Keratinocyte (primary cell): ENCODE results near the gene FAM124A. TPM values are rescaled to one million over a fixed set of nuclear protein-coding genes. Genes with fewer than 3 reads are reported as not detected.

Experiments used
- DNase-seq: peaks from one replicate; pipeline ENCODE4 v3.0.0-alpha.2; 2011; ENCODE audit warnings: low read depth, missing footprints, low spot score
- FAIRE-seq: peaks from 2 replicates; lab custom pipeline; 2011; peaks lifted over from hg19 to GRCh38; lab: Jason Lieb, UNC
- H2AFZ ChIP-seq: 2 replicates; pipeline ENCODE4 v1.6.0; 2012; ENCODE audit warnings: low read length, control low read depth, inconsistent platforms; ENCODE audit not compliant: control insufficient read depth
- H3K27ac ChIP-seq: 2 replicates; pipeline ENCODE4 v1.5.1; 2011; ENCODE audit warnings: low read length; ENCODE audit not compliant: control insufficient read depth, insufficient read depth
- H3K27me3 ChIP-seq: 3 replicates; pipeline ENCODE4 v1.6.0; 2011; ENCODE audit warnings: low read length; ENCODE audit not compliant: control insufficient read depth, insufficient read depth; ENCODE audit errors: extremely low read depth
- H3K36me3 ChIP-seq, 2 experiments: 2 replicates in 1 of 2; 3 replicates in 1 of 2; pipeline ENCODE4 v1.5.1; 2011; ENCODE audit warnings: low read length in 2 of 2, mild to moderate bottlenecking in 1 of 2; ENCODE audit not compliant: control insufficient read depth in 2 of 2, insufficient read depth in 2 of 2; ENCODE audit errors: extremely low read depth in 1 of 2
- H3K4me1 ChIP-seq: 3 replicates; pipeline ENCODE4 v1.5.1; 2011; ENCODE audit warnings: low read length; ENCODE audit not compliant: control insufficient read depth, insufficient read depth; ENCODE audit errors: extremely low read depth
- H3K4me2 ChIP-seq: 3 replicates; pipeline ENCODE4 v1.6.0; 2011; ENCODE audit warnings: low read depth, low read length; ENCODE audit not compliant: control insufficient read depth, insufficient read depth; ENCODE audit errors: extremely low read depth
- H3K4me3 ChIP-seq, 3 experiments: fragments of 200-600 bp in 1 of 3; sonication (generic) in 1 of 3; 2 replicates in 2 of 3; 3 replicates in 1 of 3; pipeline ENCODE4 v1.5.1; 2011 to 2016; ENCODE audit warnings: low read length in 3 of 3, mild to moderate bottlenecking in 3 of 3, control low read depth in 2 of 3, inconsistent platforms in 1 of 3, low read depth in 1 of 3, mixed read lengths in 1 of 3, mixed run types in 1 of 3, moderate library complexity in 1 of 3; ENCODE audit not compliant: control insufficient read depth in 2 of 3, insufficient read depth in 2 of 3; ENCODE audit errors: extremely low read depth in 1 of 3
- H3K79me2 ChIP-seq: 2 replicates; pipeline ENCODE4 v1.6.0; 2012; ENCODE audit warnings: low read length; ENCODE audit not compliant: control insufficient read depth, insufficient read depth
- H3K9ac ChIP-seq: 3 replicates; pipeline ENCODE4 v1.6.0; 2011; ENCODE audit warnings: low read length; ENCODE audit not compliant: control insufficient read depth, insufficient read depth; ENCODE audit errors: extremely low read depth
- H3K9me1 ChIP-seq: 3 replicates; pipeline ENCODE4 v1.6.0; 2011; ENCODE audit warnings: low read length; ENCODE audit not compliant: control insufficient read depth, insufficient read depth; ENCODE audit errors: extremely low read depth
- H3K9me3 ChIP-seq: 2 replicates; pipeline ENCODE4 v1.5.1; 2012; ENCODE audit warnings: low read depth, low read length; ENCODE audit not compliant: control insufficient read depth
- H4K20me1 ChIP-seq: 3 replicates; pipeline ENCODE4 v1.6.0; 2011; ENCODE audit warnings: low read length; ENCODE audit not compliant: control insufficient read depth, insufficient read depth; ENCODE audit errors: extremely low read depth
- CTCF ChIP-seq, 3 experiments: IDR thresholded peaks in 1 of 3; conservative IDR thresholded peaks in 1 of 3; optimal IDR thresholded peaks in 1 of 3; 2 replicates in 2 of 3; 3 replicates in 1 of 3; pipeline versions ENCODE3 to v1.5.1; 2011; ENCODE audit warnings: low read length in 3 of 3, mild to moderate bottlenecking in 3 of 3, moderate library complexity in 2 of 3, control low read depth in 1 of 3, inconsistent platforms in 1 of 3; ENCODE audit not compliant: insufficient read depth in 2 of 3; ENCODE audit errors: extremely low read depth in 1 of 3
- EZH2 ChIP-seq: IDR thresholded peaks from one replicate; pipeline ENCODE4 v1.6.1; 2012; ENCODE audit warnings: inconsistent platforms, mild to moderate bottlenecking, low read length, moderate library complexity
- dilution Hi-C: fragments of 300-500 bp; cut with MboI; formaldehyde crosslinking; loops from one replicate; pipeline ENCODE4 v1.7.0; 2020; ENCODE audit warnings: low sequenced_read_pairs; ENCODE audit not compliant: extremely low pct_ligation_motif_present
- polyA plus RNA-seq, 5 experiments: library from polyadenylated mRNA; depleted of rRNA in 3 of 5; stranded (reverse) in 3 of 5; stranded (forward) in 1 of 5; unstranded in 1 of 5; fragments of >200 nt; gene quantifications; 1 replicate in 1 of 5; 2 replicates in 3 of 5; 3 replicates in 1 of 5; pipeline versions ENCODE4 v1.2.1 to v1.2.3, GENCODE V29; 2011 to 2012; ENCODE audit warnings: missing spikeins in 2 of 5, low read depth in 1 of 5, low replicate concordance in 1 of 5

FAM124A gene
- polyA plus RNA-seq, 1 donor (not counting 4 experiments of a cell fraction or from before 2014, with no cell fraction given), result 0.05 TPM

- H3K9ac ChIP-seq, result no peak overlapping the region
- peaks cover 27% of the 10 kb centered on the region for H3K27me3 ChIP-seq
- DNase-seq, result no peak
- H2AFZ ChIP-seq, result no peak overlapping the region
- no peaks in the 10 kb centered on the region for H3K36me3 ChIP-seq
- no peaks in the 10 kb centered on the region for H3K9me3 ChIP-seq
- H3K27ac ChIP-seq, result no peak overlapping the region
- no peak overlapping the region for H3K4me3 ChIP-seq
- no peak overlapping the region for H3K4me2 ChIP-seq
- no peak for FAIRE-seq
- H3K9me1 ChIP-seq, result no peaks in the 10 kb centered on the region
- no peaks in the 10 kb centered on the region for H3K4me1 ChIP-seq
- TF ChIP-seq EZH2 (no peak), CTCF (optimal IDR thresholded peaks at IDR 0.05 in 1 of 3, IDR thresholded peaks at IDR 0.05 in 1 of 3, conservative IDR thresholded peaks at IDR 0.05 in 1 of 3; ENCODE audit: extremely low read depth in 1 of 3, insufficient read depth in 2 of 3, low read length in 3 of 3) (no peak)
- dilution Hi-C loops, result no loop called here
- H3K79me2 ChIP-seq, result no peaks in the 10 kb centered on the region
- H4K20me1 ChIP-seq, result no peaks in the 10 kb centered on the region
These were observed 13.5 kb upstream of the FAM124A start for GRCh38 chr13:51208716-51209115.

GRCh38 chr13:51211910-51212309, 10.3 kb upstream of the FAM124A start:
- no peaks in the 10 kb centered on the region for H3K9me1 ChIP-seq
- no peaks in the 10 kb centered on the region for H3K4me1 ChIP-seq
- TF ChIP-seq CTCF (optimal IDR thresholded peaks at IDR 0.05 in 1 of 3, IDR thresholded peaks at IDR 0.05 in 1 of 3, conservative IDR thresholded peaks at IDR 0.05 in 1 of 3; ENCODE audit: extremely low read depth in 1 of 3, insufficient read depth in 2 of 3, low read length in 3 of 3) (no peak), EZH2 (no peak)
- H3K79me2 ChIP-seq, result no peaks in the 10 kb centered on the region
- no peak overlapping the region for H3K9ac ChIP-seq
- no peaks in the 10 kb centered on the region for H4K20me1 ChIP-seq
- H3K36me3 ChIP-seq, result no peaks in the 10 kb centered on the region
- no peak overlapping the region for H3K4me3 ChIP-seq
- no peak overlapping the region for H3K4me2 ChIP-seq
- dilution Hi-C loops, result no loop called here
- H3K27ac ChIP-seq, result no peak overlapping the region
- FAIRE-seq (no peak), DNase-seq (no peak)
- no peak overlapping the region for H2AFZ ChIP-seq
- H3K27me3 ChIP-seq, result peaks cover 27% of the 10 kb centered on the region
- no peaks in the 10 kb centered on the region for H3K9me3 ChIP-seq
